HT-29 (cell line): ENCODE data around the gene CTXN2. TPM values are rescaled to one million over a fixed set of nuclear protein-coding genes. Genes with fewer than 3 reads are reported as not detected.

Experiments used
- DNase-seq: peaks from one replicate; pipeline ENCODE4 v3.0.0-alpha.2; 2015; ENCODE audit warnings: low spot score
- total RNA-seq: library from RNA; depleted of rRNA; stranded (reverse); fragments of >200 nt; shearing (Covaris generic); gene quantifications from 2 replicates; pipeline ENCODE4 v1.2.3, GENCODE V29; 2014; rRNA removed

The CTXN2 gene
- total RNA-seq, result not detected in 2 replicates

GRCh38 chr15:48191574-48192225 lies at the start of gene CTXN2:
Gene CTXN2, plus strand, starts transcription at chr15:48191665. Its CDS starts 9,636 bp downstream, at chr15:48201301.
- no peak for DNase-seq

GRCh38 chr15:48143856-48144255 lies 47.6 kb upstream of the CTXN2 start:
- DNase-seq, result no peak

- DNase-seq, result no peak
Observed at GRCh38 chr15:48144889-48145288, 46.6 kb upstream of the CTXN2 start.

- DNase-seq, result no peak
Observed at GRCh38 chr15:48145923-48146322, 45.5 kb upstream of the CTXN2 start.

GRCh38 chr15:48147358-48147757 lies 44.1 kb upstream of the CTXN2 start:
- DNase-seq, result no peak

- no peak for DNase-seq
Observed at GRCh38 chr15:48149858-48150257, 41.6 kb upstream of the CTXN2 start.

- no peak for DNase-seq
Observed at GRCh38 chr15:48153526-48153925, 37.9 kb upstream of the CTXN2 start.

GRCh38 chr15:48168616-48169015 lies 22.8 kb upstream of the CTXN2 start:
- no peak for DNase-seq

GRCh38 chr15:48170981-48171380 lies 20.5 kb upstream of the CTXN2 start:
- DNase-seq, result no peak

- DNase-seq, result no peak
Observed at GRCh38 chr15:48175126-48175525, 16.3 kb upstream of the CTXN2 start.

- no peak for DNase-seq
Observed at GRCh38 chr15:48176112-48176511, 15.4 kb upstream of the CTXN2 start.

- DNase-seq, result no peak
Observed at GRCh38 chr15:48176957-48177356, 14.5 kb upstream of the CTXN2 start.

- DNase-seq, result peak; percentile 58
Observed at GRCh38 chr15:48177383-48177765, 14.1 kb upstream of the CTXN2 start.

- peak; percentile 71 for DNase-seq
Observed at GRCh38 chr15:48177766-48178647, 13.5 kb upstream of the CTXN2 start, which contains the start of gene MYEF2. Gene MYEF2, minus strand, starts transcription at chr15:48178295. Its CDS starts 58 bp downstream, at chr15:48178237.

GRCh38 chr15:48178648-48178931 lies 12.9 kb upstream of the CTXN2 start:
- no peak for DNase-seq

GRCh38 chr15:48182749-48183148 lies 8.7 kb upstream of the CTXN2 start:
- no peak for DNase-seq

GRCh38 chr15:48185529-48185928 lies 5.9 kb upstream of the CTXN2 start:
- no peak for DNase-seq

GRCh38 chr15:48186271-48186670 lies 5.2 kb upstream of the CTXN2 start:
- no peak for DNase-seq

GRCh38 chr15:48190932-48191573 lies 412 bp upstream of the CTXN2 start:
- DNase-seq, result peak; percentile 68

GRCh38 chr15:48202068-48202467 lies 10.6 kb downstream of the CTXN2 start:
- DNase-seq, result no peak

GRCh38 chr15:48205981-48206380 lies 14.5 kb downstream of the CTXN2 start, which contains the start of gene SLC12A1:
Gene SLC12A1, plus strand, starts transcription at chr15:48206302. Its CDS starts 1,418 bp downstream, at chr15:48207720.
- no peak for DNase-seq

- DNase-seq, result no peak
Observed at GRCh38 chr15:48221261-48221660, 29.8 kb downstream of the CTXN2 start.
